DMS153 (cell line): ENCODE data around the gene COL5A1.

ENCODE experiments used
- DNase-seq: peaks from one replicate; lab custom pipeline; 2025; lab: John Stamatoyannopoulos, UW

Gene COL5A1

DNA sequence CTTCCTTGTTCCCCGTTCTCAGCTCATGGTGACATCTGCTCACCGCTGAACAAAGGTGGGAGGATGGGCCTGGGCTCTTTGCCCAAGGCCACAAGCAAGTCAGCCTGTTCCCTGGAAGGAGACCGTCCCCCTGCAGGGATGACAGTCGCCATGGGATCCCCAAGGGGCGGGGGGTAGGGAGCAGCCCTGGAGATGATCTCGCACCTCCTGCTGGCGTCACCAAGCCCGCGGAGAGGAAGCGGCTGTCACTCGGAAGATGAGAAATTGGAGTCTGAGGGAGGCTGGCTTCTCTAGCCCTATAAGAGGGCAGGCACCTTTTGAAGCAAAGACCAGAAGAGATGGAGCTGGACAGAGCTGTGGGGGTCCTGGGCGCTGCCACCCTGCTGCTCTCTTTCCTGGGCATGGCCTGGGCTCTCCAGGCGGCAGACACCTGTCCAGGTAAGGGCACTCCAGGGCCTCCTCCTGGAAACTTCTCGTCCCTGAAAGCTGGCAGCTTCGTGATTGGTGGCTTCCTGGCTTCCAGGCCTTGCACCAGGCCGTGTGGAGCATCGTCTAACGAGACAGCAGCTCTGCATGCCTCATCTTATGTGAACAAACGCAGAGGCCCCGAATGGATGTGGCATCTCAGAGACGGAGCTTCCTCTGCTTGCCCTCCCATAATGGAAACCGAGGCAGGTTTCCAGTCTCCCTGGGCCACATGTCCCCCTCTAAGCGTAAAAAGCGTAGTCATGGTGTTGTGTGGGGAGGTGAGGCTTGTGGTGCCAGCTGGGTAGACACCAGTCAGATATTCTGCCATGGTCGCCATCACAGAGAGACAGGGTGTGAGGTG is 239.1 kb downstream of the COL5A1 start, which contains the start of gene FCN2:
Gene FCN2 (plus strand): TSS at position 327 of the 829 bp plus-strand sequence. CDS start 12 bp downstream, at position 339.
- DNase-seq, result no peak

DNA sequence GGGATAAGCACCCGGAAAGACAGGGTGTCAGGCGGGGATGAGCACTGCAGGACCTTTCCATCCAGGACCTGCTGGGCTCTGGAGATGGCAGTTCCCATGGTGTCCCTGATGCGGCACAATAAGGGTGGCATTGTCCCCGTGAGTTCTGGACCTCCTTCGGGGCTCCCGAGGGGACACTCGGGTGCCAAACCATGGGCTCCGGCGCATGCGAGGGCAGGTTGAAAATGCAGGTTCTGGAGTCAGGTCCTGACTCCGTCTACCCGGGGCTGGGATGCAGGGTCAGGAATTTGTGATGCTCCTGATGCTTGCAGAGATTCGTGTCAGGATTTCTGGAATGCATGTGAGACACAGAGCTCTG is 239.7 kb downstream of the COL5A1 start:
- no peak for DNase-seq

GRCh38 chr9:134882204-134882785 is 240.7 kb downstream of the COL5A1 start:
- DNase-seq, result no peak

GRCh38 chr9:134883040-134883782 is 241.6 kb downstream of the COL5A1 start:
- no peak for DNase-seq

DNA sequence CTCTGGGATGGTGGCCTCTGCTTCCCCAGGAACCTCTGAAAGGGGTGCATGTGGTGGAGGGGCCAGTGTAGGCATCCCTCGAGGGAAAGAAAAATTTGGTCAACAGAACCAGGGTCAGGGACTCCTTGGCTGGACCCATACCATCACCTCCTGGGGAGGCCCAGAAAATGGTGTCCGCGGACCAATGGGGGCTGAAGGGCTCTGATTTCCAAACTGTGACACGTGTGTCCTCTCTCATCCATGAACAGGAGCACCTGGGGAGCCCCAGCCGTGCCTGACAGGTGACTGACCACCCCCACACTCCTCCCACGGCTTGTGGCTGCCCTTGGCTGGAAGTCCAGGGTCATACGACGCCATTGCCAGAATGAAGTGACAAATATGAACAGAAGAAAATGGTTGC is 242.9 kb downstream of the COL5A1 start:
- no peak for DNase-seq

- DNase-seq, result no peak
Observed at GRCh38 chr9:134885001-134885678, 243.5 kb downstream of the COL5A1 start.

- DNase-seq, result no peak
Observed at GRCh38 chr9:134885679-134886412, 244.2 kb downstream of the COL5A1 start.

GRCh38 chr9:134886413-134886913 is 244.9 kb downstream of the COL5A1 start:
- DNase-seq, result no peak

GRCh38 chr9:134887219-134887618 is 245.6 kb downstream of the COL5A1 start:
- DNase-seq, result no peak

DNA sequence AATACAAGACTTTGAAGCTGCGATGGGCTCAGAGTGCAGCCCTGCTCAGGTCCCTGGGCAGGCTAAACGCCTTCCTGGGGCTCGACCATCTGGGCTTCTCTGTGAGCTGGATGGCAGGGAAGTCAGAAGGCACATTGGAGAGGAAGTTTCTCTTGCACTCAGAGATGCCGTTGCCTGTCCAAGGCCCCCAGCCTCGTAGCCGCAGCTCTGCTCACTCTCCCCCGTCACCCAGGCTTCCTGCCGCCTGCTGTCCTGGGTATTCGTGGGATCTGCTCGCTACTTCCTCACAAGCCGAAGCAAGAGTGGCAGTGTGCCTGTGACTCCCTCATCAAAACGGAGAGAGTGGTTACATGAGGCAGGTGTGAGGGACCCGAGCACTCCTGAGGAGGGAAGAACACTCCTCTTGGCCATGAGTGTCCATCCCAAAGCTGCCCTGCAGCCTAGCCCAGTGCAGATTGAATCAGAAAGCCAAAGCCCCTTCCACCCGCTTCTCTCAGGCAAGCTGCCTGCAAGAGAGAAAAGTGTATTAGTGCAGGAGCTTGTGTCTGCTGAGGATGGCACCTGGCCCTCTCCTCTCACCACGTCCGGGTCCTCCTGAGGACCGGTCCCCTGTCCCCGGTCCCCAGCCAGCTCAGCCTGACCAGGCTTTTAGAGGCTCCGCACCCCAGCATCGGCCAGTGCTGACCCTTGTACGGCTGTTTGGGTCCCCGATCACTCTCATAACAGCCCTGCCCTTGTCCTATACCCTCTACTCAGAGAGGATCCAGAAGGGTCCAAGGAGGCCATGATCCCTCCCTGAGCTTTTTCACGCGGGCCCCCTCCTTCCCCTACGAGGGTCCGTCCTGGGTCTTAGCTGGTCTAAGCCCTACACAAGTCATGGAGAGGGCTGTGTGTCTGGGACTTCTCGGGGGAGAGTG is 246.3 kb downstream of the COL5A1 start:
- no peak for DNase-seq

- no peak for DNase-seq
Observed at GRCh38 chr9:134888603-134889190, 247.1 kb downstream of the COL5A1 start.

DNA sequence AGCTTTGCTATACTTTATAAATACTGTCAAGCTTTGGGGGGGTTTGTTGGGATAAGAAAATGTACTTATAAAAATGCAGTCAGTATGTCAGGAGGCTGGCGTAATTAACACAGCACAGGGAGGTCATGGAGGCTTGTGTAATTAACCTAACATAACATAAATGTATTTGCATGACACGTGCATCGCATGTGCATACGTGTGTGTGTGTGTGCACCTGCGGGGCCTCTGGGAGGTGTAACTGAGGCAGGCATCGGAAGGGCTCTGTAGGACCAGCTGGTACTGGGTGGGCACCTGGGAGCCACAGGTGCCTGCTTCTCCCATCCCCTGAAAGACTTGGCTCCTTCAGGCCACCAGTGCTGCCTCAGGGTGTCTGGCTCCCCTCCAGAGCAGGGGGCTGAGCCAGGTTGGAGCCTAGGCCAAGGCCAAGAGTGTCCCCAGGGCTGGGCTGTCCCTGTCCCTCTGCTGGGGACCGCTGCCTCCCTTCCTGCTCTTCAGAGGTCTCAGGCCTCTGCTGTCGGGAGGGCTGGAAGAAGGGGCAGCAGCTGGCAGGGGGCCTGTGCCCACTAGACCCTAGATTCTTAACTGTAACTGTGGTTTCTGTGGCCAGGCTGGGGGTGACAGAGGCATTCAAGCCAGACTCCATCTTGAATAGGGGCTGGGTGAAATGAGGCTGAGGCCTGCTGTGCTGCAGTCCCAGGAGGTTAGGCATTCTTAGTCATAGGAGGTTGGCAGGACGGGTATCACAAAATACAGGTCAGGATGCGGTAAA is 248.0 kb downstream of the COL5A1 start:
- DNase-seq, result no peak

DNA sequence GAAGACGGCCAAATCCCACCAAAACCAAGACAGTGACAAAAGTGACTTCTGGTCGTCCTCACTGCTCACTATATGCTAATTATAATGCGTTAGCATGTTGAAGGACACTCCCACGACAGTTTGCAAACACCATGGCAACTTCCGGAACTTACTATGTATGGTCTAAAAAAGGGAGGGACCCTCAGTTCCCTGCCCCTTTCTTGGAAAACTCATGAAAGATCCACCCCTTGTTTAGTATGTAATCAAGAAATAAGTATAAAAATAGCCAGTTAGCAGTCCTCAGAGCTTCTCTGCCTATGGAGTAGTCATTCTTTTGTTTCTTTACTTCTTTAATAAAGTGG is 248.5 kb downstream of the COL5A1 start:
- DNase-seq, result no peak

DNA sequence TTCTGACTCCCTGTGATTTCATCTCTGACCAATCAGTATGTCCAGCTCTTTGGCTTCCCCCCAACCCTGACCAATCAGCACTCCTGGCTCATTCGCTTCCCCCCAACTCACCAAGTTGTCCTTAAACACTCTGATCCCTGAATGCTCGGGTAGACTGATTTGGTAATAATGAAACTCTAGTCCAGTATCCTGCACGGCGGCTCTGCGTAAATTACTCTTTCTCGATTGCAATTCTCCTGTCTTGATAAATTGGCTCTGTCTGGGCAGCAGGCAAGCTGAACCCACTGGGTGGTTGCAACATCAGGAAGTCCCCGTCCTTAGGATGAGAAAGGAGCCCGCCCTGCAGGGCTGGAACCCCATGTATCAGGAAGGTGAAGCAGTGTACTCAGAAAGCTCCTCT is 249.4 kb downstream of the COL5A1 start:
- DNase-seq, result no peak

GRCh38 chr9:134891713-134892112 is 250.1 kb downstream of the COL5A1 start:
- no peak for DNase-seq

- no peak for DNase-seq
Observed at GRCh38 chr9:134892221-134892620, 250.6 kb downstream of the COL5A1 start.

DNA sequence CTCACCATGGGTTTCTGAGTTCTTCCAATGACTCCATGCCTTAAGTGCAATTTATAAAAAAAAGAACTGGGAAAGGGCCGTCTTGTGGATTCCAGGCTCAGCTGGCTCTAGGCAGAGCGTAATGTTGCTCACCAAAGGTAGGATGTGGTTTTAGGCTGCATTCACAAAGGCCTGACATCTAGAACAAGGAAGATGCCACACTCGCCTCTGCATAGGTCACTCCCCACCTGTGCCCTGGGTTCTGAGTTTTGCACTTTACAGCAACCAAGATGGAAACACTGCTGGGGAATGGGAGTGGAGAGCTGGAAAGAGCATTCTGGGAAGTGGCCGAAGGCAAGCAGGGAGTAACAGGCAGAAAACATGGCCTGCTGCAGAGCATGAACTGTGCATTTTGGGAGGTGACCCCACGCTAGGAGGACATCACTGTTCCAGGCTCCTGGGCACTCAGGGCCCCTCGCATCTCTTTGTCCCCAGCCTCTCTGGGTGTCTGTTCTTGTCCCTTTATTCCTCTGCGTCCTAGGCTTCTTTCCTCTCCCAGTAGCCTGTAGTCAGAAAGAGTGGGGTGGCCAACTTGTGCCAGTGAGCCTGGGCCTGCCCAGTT is 251.3 kb downstream of the COL5A1 start:
- no peak for DNase-seq
